Prostate gland (tissue), 2 donors: ENCODE measurements around the gene OTOP2.

Experiments
- POLR2AphosphoS5 ChIP-seq: sonication (generic); formaldehyde crosslinking; IDR thresholded peaks from one replicate; pipeline ENCODE4 v1.6.1; 2017; ENCODE audit warnings: antibody characterized with exemption
- TF ChIP-seq, protein P1 (sequence below), 4 experiments: fragments of 200-600 bp in 2 of 4; fragments of 450-650 bp in 2 of 4; sonication (generic) in 2 of 4; IDR thresholded peaks; 1 replicate in 3 of 4; 2 replicates in 1 of 4; pipeline ENCODE4 v1.5.1; 2016 to 2019; ENCODE audit warnings: antibody characterized with exemption in 4 of 4, mild to moderate bottlenecking in 2 of 4, moderate library complexity in 2 of 4

GRCh38 chr17:74922694-74923537, 1.2 kb upstream of the OTOP2 start, which contains the start of gene USH1G:
- TF ChIP-seq, protein P1, sequence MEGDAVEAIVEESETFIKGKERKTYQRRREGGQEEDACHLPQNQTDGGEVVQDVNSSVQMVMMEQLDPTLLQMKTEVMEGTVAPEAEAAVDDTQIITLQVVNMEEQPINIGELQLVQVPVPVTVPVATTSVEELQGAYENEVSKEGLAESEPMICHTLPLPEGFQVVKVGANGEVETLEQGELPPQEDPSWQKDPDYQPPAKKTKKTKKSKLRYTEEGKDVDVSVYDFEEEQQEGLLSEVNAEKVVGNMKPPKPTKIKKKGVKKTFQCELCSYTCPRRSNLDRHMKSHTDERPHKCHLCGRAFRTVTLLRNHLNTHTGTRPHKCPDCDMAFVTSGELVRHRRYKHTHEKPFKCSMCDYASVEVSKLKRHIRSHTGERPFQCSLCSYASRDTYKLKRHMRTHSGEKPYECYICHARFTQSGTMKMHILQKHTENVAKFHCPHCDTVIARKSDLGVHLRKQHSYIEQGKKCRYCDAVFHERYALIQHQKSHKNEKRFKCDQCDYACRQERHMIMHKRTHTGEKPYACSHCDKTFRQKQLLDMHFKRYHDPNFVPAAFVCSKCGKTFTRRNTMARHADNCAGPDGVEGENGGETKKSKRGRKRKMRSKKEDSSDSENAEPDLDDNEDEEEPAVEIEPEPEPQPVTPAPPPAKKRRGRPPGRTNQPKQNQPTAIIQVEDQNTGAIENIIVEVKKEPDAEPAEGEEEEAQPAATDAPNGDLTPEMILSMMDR (IDR thresholded peaks at IDR 0.05): no peak
- TF ChIP-seq POLR2AphosphoS5: no peak
